SJCRH30 (cell line): ENCODE results near the gene ADGRA3. TPM values are rescaled to one million over a fixed set of nuclear protein-coding genes. Genes with fewer than 3 reads are reported as not detected.

Experiments used
- DNase-seq, 2 experiments: peaks; one replicate each; pipeline ENCODE4 v3.0.0-alpha.2; 2015 to 2020
- H3K27ac ChIP-seq: fragments of 250-450 bp; sonication (Bioruptor Pico); 2 replicates; pipeline ENCODE4 v1.5.1; 2020; ENCODE audit warnings: mild to moderate bottlenecking, moderate library complexity
- H3K27me3 ChIP-seq: fragments of 250-450 bp; sonication (Bioruptor Pico); 2 replicates; pipeline ENCODE4 v1.5.1; 2020; ENCODE audit warnings: mild to moderate bottlenecking, moderate library complexity
- H3K36me3 ChIP-seq: fragments of 250-450 bp; sonication (Bioruptor Pico); 2 replicates; pipeline ENCODE4 v1.5.1; 2020; ENCODE audit warnings: mild to moderate bottlenecking, moderate library complexity
- H3K4me1 ChIP-seq: fragments of 250-450 bp; sonication (Bioruptor Pico); 2 replicates; pipeline ENCODE4 v1.5.1; 2020; ENCODE audit warnings: mild to moderate bottlenecking, moderate library complexity
- H3K4me3 ChIP-seq: fragments of 250-450 bp; sonication (Bioruptor Pico); 2 replicates; pipeline ENCODE4 v1.5.1; 2020; ENCODE audit warnings: mild to moderate bottlenecking, moderate library complexity
- H3K9me3 ChIP-seq: fragments of 250-450 bp; sonication (Bioruptor Pico); replicated peaks from 2 replicates; pipeline ENCODE4 v1.5.1; 2020; ENCODE audit warnings: mild to moderate bottlenecking, moderate library complexity
- total RNA-seq: library from RNA; depleted of rRNA; stranded (reverse); fragments of >200 nt; shearing (Covaris generic); gene quantifications from 2 replicates; pipeline ENCODE4 v1.2.3, GENCODE V29; 2014

ADGRA3 gene
- total RNA-seq, 1 experiment from 2014 or later = 104 TPM

DNA sequence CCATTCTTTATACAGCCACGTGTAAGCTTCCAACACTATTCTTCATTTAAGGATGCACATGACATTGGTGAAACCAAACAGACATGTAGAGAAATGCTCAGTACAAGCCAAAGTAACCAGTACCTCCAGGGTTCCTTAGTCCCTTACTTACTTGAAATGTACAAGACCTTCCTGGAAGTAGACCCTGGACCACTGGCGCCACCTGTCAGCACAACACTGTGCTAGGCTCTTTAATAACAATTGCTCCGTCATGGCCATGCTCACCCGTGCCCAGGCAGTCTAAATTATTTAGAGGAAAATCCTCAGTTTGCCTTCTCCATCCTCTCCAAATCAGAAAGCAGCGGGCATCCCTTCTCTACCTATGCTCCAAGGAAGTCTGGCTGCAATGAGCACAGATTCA, 52.7 kb downstream of the ADGRA3 start:
- H3K9me3 ChIP-seq = no peaks in the 10 kb centered on the region
- H3K4me1 ChIP-seq = peaks cover 14% of the 10 kb centered on the region

DNA sequence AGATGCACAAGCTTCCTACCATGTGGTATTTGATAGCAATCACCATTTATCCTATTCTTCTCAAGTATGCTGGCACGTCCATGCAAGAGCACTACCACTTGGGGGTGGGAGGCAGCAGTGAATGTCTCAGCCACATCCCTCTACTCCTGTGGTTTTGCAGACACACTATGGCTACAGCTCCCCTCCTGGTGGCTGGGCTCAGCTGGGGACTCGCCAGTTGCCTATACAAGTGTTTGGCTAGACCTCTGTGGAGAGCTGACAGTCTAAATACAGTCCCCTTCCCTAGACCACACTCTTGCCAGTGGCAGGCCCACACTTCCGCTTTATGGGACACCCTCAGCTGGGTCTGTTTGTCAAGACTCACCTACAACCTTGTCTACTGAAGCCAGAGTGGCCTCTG, 53.2 kb downstream of the ADGRA3 start:
- peaks cover 19% of the 10 kb centered on the region for H3K4me1 ChIP-seq
- DNase-seq = no peak
- H3K9me3 ChIP-seq = no peaks in the 10 kb centered on the region
- H3K27me3 ChIP-seq = no peaks in the 10 kb centered on the region
- peaks cover 16% of the 10 kb centered on the region for H3K36me3 ChIP-seq
- H3K4me3 ChIP-seq = no peak overlapping the region
- H3K27ac ChIP-seq = no peak overlapping the region

More for the DNA sequence above, 52.7 kb downstream of the ADGRA3 start:
- Histone ChIP-seq H3K4me3 (no peak overlapping the region), H3K27me3 (no peaks in the 10 kb centered on the region), H3K27ac (no peak overlapping the region), H3K36me3 (peaks cover 18% of the 10 kb centered on the region)
- no peak for DNase-seq

DNA sequence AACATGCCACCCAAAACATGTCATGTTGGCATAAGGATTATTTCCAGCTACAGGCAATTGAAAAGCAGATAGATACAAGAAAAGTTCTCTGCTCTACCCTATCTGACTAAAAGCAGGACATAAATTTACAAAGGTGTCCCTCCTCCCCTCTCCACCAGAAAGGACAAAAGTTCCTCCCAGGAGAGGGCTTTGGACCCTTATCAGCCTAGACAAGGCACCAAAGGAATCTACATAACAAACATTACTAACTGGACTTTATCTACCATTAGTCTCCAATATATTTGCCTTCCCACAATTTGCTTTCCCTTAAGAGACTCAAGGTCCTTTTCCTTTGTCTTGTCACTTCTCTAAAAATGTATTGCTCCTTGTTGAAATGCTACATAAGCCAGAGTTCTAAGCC, 55.6 kb downstream of the ADGRA3 start:
- Histone ChIP-seq H3K4me1 (peaks cover 26% of the 10 kb centered on the region), H3K27ac (no peak overlapping the region), H3K4me3 (no peak overlapping the region), H3K36me3 (peaks cover 12% of the 10 kb centered on the region), H3K27me3 (no peaks in the 10 kb centered on the region), H3K9me3 (no peaks in the 10 kb centered on the region)
- no peak for DNase-seq

DNA sequence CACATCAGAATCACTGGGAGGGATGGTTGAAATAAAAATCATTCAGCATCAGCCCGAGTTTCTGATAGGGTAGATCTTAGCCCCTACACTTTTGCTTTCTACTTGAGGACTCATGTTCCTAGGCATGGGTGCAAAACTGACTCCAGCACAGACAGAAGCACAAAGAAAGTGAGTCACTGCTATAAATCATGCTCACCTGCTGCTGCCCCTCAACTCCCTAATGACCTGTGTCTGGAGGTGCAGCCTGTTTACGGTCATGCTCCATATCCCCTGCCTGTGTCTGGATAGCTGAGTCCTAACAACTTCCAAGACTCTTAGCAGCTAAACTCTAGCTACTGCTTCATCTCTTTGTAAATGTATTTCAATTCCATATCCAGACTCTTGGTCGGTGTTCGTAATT, 57.8 kb downstream of the ADGRA3 start:
- peak overlapping the region; percentile 93 for H3K27ac ChIP-seq
- peaks cover 14% of the 10 kb centered on the region for H3K36me3 ChIP-seq
- H3K27me3 ChIP-seq = no peaks in the 10 kb centered on the region
- DNase-seq = peak; percentile 88 to 95
- H3K4me1 ChIP-seq = peaks cover 26% of the 10 kb centered on the region
- no peaks in the 10 kb centered on the region for H3K9me3 ChIP-seq
- H3K4me3 ChIP-seq = no peak overlapping the region

DNA sequence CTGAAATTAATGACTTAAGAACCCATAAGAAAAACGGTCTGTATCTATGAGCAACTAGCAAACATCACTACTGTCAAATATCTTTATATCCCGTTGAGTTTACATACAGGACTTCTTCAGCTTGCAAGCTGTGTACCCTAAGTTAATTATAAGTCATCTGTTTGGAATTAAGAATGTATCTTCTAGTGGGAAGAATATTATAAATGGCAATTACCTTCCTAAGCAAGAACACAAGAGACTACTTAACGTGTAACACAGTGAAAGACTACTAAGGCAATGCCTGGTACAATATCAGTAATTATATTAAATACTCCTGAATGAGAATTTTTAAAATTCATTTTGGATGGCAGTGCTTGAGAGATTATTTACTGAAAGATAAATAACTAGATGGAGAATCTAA, 58.5 kb downstream of the ADGRA3 start:
- Histone ChIP-seq H3K9me3 (no peaks in the 10 kb centered on the region), H3K36me3 (peaks cover 14% of the 10 kb centered on the region; the same call in 1 of the 2 replicates), H3K27ac (peak overlapping the region; percentile 93), H3K4me1 (peaks cover 26% of the 10 kb centered on the region), H3K4me3 (no peak overlapping the region), H3K27me3 (no peaks in the 10 kb centered on the region)
- no peak for DNase-seq

DNA sequence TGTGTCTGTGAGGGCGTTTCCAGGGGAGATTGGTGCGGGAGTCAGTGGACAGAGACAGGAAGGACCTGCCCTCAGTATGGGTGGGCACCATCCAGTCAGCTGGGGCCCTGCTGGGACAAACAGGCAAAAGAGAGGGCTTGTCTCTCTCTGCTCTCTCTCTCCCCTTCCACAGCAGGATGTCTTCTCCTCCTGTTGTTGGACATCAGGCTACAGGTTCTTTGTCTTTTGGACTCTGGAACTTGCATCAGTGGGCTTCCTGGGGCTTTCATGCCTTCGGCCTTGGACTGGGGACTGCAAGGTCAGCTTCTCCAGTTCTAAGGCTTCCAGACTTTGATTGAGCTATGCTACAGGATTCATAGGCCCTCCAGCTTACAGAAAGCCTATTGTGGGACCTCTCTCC, 59.6 kb downstream of the ADGRA3 start:
- Histone ChIP-seq H3K9me3 (no peaks in the 10 kb centered on the region), H3K4me1 (peaks cover 26% of the 10 kb centered on the region), H3K36me3 (peaks cover 21% of the 10 kb centered on the region; the same call in 1 of the 2 replicates), H3K27ac (no peak overlapping the region), H3K4me3 (no peak overlapping the region), H3K27me3 (no peaks in the 10 kb centered on the region)
- DNase-seq = no peak

DNA sequence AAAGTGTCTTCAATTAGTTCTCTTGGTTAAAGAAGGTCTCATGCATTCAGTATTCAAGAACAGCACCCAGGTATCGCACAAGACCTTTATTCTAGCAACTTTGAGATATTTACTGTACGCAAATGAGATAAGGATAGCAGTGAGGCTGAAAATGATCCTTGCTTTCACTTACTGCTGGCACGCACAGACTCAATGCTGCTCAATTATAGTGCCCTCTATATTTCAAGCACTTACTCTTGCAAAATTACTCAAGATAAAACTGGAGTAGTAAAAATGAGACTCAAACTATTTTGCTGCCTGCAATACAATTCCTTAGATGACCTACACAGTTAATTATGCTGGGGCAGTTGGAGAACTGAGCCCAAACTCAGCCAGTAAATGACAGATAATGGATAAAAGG, 60.9 kb downstream of the ADGRA3 start:
- Histone ChIP-seq H3K4me3 (no peak overlapping the region), H3K9me3 (no peaks in the 10 kb centered on the region), H3K27me3 (no peaks in the 10 kb centered on the region), H3K4me1 (peaks cover 26% of the 10 kb centered on the region), H3K27ac (no peak overlapping the region), H3K36me3 (peaks cover 16% of the 10 kb centered on the region; the same call in 1 of the 2 replicates)
- DNase-seq = no peak

DNA sequence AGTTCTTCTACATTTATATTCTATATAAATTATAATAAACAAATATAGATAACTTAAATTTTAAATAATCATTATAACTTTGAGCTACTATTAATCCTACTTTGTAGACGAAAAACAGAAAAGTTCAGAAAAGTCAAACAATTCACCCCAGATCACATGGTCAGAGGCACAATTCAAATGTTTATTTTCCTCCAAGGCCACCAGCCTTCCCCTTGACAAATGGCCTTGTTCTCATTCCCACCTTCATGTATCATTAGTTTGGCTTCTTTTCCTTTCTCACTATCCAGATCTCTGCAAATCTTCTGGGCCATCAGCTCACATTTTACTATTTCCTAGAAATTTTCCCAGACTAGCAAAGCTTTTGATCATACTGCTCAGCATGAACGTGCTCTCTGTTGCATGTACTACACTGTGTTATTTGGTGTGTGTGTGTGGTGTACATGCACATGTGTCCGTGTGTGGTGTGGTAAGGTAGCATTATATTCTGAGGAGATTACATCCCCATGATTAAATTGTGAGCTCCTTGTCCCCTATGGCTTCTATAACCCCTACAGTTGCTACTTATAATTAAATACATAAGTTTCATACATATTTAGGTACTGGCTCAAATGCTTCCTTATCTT, 61.5 kb downstream of the ADGRA3 start:
- H3K4me3 ChIP-seq = no peak overlapping the region
- H3K4me1 ChIP-seq = peaks cover 23% of the 10 kb centered on the region
- no peak for DNase-seq
- H3K27me3 ChIP-seq = no peaks in the 10 kb centered on the region
- no peak overlapping the region for H3K27ac ChIP-seq
- H3K9me3 ChIP-seq = no peaks in the 10 kb centered on the region
- H3K36me3 ChIP-seq = peaks cover 16% of the 10 kb centered on the region; the same call in 1 of the 2 replicates

DNA sequence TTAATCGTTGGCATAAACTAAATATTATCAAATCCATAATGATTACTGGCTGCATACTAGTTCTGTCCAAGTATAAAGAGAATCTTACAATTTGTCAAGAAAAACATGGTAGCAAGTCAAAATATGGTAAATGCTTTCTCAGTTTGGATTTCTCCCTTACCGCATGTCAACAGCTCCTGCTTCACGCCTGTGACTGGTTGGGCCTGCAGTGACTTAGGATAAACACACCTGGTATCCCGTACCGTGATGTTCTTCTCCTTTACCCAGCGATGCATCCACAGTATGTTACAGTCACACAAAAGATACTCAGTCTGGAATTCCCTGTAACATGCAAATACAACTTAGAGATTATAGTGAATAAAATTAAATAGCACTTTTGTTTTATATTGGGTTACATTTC, 71.1 kb downstream of the ADGRA3 start:
- Histone ChIP-seq H3K27me3 (no peaks in the 10 kb centered on the region), H3K9me3 (no peaks in the 10 kb centered on the region; the same call in 1 of the 2 replicates), H3K4me3 (no peak overlapping the region), H3K36me3 (peaks cover 67% of the 10 kb centered on the region), H3K4me1 (no peaks in the 10 kb centered on the region), H3K27ac (no peak overlapping the region)
- no peak for DNase-seq

DNA sequence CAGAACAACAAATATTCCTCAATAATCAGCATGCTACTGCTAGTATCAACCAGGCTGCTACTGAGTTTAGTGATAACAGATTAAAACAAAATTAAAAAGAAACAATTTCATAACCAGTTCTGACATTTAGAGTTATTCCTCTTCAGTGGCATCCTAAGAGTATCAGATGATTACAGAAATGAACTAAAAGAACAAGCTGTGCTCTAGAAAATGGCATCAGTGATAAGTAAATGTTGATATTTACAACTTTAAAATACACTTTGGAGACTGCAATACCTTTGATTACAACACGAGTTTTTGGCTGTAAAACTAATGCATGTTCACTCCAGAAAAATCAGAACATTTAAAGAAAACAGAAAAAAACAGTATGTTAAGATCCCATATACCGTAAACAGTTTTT, 72.9 kb downstream of the ADGRA3 start:
- DNase-seq = no peak
- H3K36me3 ChIP-seq = peaks cover 68% of the 10 kb centered on the region

DNA sequence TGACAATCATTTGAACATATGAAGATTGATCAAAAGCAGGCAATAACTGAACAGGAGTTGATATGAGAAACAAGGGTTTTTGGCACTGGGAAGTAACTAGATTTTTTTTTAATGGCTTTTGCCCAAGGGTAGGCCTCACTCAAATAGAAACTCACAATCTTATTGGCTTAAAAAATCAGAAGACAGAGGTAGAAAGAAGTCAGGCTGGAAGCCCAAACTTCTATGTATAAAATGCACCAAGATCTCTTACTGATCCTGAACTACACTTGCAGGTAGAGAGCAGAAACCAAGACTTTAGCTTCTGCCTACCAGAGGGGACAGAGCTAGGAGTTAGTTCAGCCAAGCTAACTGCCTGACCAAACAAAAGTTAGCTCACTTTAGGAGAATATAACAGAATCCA, 74.9 kb downstream of the ADGRA3 start:
- H3K27me3 ChIP-seq = no peaks in the 10 kb centered on the region
- H3K4me3 ChIP-seq = no peak overlapping the region
- peaks cover 76% of the 10 kb centered on the region for H3K36me3 ChIP-seq
- no peaks in the 10 kb centered on the region; the same call in 1 of the 2 replicates for H3K9me3 ChIP-seq
- H3K27ac ChIP-seq = no peak overlapping the region
- no peak for DNase-seq
- H3K4me1 ChIP-seq = no peaks in the 10 kb centered on the region

More for the DNA sequence above, 72.9 kb downstream of the ADGRA3 start:
- H3K27me3 ChIP-seq = no peaks in the 10 kb centered on the region
- no peaks in the 10 kb centered on the region; the same call in 1 of the 2 replicates for H3K9me3 ChIP-seq
- no peak overlapping the region for H3K4me3 ChIP-seq
- H3K27ac ChIP-seq = no peak overlapping the region
- H3K4me1 ChIP-seq = no peaks in the 10 kb centered on the region

DNA sequence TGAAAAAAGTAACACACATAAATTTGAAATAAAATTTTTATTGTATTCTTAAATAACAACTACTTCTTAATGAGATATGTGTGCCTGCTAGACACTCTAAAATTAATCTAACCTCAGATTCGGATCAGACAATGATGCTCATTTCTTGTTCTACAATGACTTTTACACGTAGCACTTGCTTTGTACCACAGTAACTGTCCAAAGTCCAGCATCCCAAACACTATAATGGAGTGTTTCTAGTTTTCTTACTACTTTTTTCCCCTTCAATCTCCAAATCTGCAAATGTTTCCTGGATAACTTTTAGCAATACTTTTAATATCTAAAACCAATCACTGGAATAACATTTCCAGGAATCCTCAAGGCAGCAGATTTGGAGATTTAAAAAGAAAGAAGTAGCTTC, 75.9 kb downstream of the ADGRA3 start:
- no peak overlapping the region for H3K4me3 ChIP-seq
- no peak for DNase-seq
- H3K27ac ChIP-seq = no peak overlapping the region
- H3K4me1 ChIP-seq = no peaks in the 10 kb centered on the region
- H3K9me3 ChIP-seq = no peaks in the 10 kb centered on the region; the same call in 1 of the 2 replicates
- no peaks in the 10 kb centered on the region for H3K27me3 ChIP-seq
- peaks cover 73% of the 10 kb centered on the region for H3K36me3 ChIP-seq

DNA sequence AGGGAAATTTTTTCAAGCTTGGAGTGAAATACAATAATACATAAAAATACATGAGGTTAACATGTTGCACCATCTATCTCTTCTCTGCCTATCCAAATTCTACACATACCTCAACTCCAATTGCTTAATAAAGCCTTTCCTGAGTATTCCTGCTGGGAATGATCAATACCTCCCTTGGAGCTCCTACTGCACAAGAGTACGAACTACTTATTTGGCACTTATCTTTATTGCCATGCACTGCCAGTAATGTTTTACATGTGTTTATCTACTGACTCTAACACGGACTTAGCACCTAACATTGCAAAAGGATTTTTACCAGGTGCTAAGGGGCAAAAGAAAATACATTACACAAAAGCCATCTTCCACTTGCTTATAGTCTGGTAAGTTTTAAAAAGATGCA, 80.2 kb downstream of the ADGRA3 start:
- H3K9me3 ChIP-seq = no peaks in the 10 kb centered on the region
- H3K27ac ChIP-seq = no peak overlapping the region
- no peak for DNase-seq
- H3K4me3 ChIP-seq = no peak overlapping the region
- H3K36me3 ChIP-seq = peaks cover 51% of the 10 kb centered on the region
- no peaks in the 10 kb centered on the region for H3K27me3 ChIP-seq
- H3K4me1 ChIP-seq = no peaks in the 10 kb centered on the region

DNA sequence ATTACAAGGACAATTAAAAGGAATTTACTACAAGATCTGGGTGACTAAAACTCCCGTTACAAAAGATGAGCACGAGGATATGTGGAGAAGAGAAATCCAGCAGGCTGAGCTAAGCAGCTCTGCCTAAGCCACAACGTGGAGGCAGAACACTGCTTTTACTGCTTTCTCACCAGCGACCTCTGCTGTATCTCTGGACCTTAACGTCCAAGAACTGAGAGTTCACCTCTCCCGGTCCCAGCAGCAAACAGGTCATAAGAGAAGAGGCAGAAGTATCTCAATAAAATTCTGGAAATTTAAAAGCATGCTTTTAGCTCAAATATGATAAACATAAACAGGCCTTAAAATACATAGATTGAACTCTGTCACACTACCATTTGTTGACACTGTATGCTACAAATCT, 81.0 kb downstream of the ADGRA3 start:
- Histone ChIP-seq H3K27me3 (no peaks in the 10 kb centered on the region), H3K4me3 (no peak overlapping the region), H3K4me1 (no peaks in the 10 kb centered on the region), H3K27ac (no peak overlapping the region), H3K9me3 (no peaks in the 10 kb centered on the region), H3K36me3 (peaks cover 50% of the 10 kb centered on the region)
- DNase-seq = peak in 1 of 2 experiments; percentile 19

DNA sequence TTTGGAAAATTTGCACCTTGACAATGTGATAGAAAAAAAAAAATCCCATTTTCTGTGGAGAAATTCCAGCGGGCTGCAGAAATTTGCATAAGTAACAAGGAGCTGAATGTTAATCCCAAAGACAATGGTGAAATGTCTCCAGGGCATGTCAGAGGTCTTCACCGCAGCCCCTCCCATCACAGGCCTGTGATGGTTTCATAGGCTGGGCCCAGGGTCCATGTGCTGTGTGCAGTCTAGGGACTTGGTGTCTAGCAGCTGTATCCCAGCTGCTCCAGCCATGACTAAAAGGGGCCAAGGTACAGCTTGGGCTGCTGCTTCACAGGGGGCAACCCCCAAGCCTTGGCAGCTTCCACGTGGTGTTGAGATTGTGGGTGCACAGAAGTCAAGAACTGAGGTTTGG, 85.2 kb downstream of the ADGRA3 start:
- DNase-seq = peak; percentile 37 to 47
- Histone ChIP-seq H3K27me3 (no peaks in the 10 kb centered on the region), H3K36me3 (peaks cover 34% of the 10 kb centered on the region), H3K4me1 (peaks cover 18% of the 10 kb centered on the region), H3K9me3 (no peaks in the 10 kb centered on the region), H3K27ac (no peak overlapping the region; the same call in 1 of the 2 replicates), H3K4me3 (no peak overlapping the region)

DNA sequence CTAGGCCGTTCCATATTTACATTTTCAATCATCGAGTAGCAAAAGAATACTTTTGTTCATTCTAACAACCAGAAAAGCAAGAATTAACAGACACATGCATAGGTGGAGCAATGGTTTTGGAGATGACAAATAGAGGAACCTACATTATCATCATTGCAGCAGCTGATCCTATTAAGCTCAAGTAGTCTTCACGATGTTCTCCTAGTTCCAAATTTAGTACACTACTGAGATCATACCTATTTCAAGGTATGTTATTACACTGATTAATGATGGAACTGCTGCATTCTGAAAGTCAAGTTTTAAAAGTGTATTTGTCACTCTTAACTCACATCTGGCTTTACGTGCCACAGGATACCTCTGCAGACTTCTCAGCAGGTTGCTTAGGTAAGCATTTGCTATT, 87.4 kb downstream of the ADGRA3 start:
- Histone ChIP-seq H3K4me3 (no peak overlapping the region), H3K9me3 (no peaks in the 10 kb centered on the region), H3K27ac (no peak overlapping the region), H3K4me1 (peaks cover 18% of the 10 kb centered on the region), H3K36me3 (peaks cover 37% of the 10 kb centered on the region), H3K27me3 (no peaks in the 10 kb centered on the region)
- DNase-seq = no peak
